ENCODE data around the gene RALGPS1.
"Not testable (repeated sequence)": the region's sequence is repeated elsewhere in the genome, so short reads cannot be mapped to it uniquely, and the experiment has no call there.

The RALGPS1 gene

GRCh38 chr9:127132921-127133647 is 218.5 kb downstream of the RALGPS1 start:
- DNase-seq = peak in 18 of 58 donors; percentile 22 to 67 (median 46)

DNA sequence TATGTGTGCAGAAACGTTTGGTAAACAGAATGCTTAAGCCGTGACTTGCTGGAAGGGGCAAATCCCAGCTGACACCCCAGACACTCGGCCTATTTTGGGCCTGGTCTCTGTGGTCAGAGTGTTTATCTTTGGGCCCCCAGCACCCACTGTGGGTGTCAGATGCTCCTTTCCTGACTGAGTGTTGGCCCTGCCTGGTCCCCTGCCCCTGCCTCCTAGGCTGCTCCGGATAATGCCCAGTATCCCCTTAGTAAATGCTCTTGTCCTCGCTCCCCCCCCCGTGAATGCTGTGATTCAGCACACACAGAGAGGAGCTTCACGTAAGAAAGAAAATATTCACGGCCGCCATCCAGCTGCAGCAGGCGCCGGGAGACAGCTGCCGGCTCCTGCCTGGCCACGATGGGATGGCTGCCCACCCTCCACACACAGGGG is 219.2 kb downstream of the RALGPS1 start:
- peak in 52 of 58 donors; percentile 29 to 88 (median 74) for DNase-seq

DNA sequence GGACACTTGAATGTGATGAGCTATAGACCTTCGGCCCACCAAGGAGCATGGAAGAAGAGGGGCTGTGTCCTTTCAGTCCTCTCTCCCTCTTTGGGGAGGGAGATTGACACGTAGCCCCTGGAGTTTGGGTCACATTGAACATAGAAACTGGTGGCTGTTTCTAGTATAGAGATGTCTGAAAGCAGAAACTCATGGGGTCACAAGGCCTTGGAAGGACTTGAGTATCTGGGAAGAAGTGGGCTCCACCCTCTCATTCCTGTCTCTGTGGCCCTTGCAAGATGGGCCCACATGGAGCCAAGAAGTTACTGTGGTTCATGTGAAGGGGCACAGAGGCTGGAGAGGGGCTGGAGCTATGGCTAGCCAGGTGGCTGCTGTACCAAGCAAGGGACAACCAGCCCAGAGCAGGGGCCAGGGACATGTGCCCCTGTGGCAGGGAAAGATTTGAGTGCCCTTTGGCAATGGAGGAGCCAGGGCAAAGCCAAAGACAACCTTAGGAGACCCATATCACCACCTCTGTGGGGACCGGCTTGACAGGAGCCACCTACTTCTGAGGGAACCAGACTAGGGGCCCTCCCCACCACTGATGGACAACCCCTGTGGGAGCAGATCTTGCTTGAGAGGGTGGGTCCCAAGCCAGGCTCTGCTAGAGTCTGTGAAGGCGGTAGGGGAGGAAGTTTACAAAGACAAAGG is 220.6 kb downstream of the RALGPS1 start:
- no peak for DNase-seq

- DNase-seq = no peak
Observed at GRCh38 chr9:127136081-127136879, 221.7 kb downstream of the RALGPS1 start.

DNA sequence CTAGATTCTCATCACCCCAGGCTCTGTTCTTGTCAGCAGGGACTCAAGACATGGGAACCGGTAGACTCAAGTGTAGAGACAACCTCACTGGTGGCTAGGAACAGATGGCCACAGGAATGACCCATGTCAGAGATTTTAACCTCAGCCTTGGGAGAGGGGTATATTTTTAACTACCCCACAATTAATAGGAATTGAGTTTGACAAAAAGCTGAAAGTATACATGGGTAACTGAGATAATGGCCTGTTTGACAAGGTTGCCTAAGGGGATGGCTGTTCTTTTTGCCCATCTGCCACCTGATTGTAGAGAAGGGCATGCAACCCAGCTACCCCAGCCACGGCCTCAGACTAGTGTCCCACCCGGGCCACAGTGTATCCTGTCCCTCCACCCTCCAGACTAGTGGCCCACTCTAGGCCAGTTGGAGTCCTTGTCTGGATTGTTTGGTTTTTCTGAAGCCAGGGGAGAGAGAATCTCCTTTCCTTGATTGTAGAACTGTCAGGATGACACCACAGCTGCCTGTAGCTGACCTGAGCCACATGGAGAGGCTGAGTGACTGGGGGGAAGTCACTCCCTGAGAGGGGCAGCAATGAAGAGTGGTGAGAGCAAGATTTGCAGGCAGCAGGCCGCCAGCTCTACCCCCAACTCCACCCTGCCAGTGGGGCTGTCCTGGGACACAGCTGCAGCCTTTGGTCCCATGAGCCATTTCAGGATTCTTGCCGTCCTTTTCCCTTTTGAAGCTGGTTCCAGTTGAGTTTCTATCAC is 222.5 kb downstream of the RALGPS1 start:
- DNase-seq = no peak

DNA sequence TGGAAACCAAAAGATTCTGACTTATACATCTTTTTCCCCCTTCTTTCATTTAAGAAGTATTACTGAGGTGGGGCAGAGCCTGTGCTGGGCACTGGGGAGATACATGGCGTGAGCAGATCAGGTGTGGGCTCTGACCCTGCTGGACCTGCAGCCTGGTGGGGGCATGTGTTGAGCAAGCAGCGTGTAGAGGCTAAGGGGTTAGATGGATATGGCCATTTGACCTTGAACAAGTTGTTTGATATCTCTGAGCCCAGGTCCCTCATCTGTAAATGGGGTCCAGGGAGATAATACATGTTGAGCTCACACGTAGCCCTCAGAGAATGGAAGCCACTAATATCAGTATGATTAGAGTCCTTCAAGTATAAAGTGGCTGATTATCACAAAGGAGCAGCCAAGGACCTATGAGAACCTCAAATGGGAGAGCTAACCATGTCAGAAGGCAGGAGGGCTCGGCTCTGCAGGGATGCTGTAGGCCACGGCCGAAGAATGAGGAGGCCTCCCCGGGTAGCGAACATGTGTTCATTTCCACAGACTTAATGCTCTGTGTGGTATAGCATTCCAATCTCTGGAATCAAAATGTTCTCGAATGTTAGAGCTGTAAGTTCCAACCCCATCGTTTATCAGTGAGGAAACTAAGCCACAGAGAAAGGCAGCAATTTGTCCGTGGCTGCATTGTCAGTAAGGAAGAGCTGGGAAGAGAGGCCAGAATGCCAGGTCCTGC is 223.2 kb downstream of the RALGPS1 start:
- DNase-seq = no peak

DNA sequence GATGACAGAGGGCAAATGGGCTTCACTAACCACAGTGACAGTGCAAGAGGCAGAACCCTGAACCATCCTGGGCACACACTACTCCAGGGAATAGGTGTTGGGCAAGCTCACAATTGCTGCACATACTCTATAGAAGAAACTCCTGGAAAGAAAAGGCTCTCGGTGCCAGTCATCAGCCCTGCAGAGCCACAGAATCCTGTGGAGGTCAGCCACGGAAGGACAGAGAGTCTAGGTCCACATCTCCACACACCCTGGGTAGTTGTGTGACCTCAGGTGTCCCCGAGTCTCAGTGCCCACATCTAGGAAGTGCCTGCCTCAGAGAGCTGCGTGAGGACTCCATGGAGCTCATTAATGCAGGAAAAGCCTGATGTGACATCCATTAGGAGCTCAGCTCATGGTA is 223.9 kb downstream of the RALGPS1 start:
- no peak for DNase-seq

- no peak for DNase-seq
Observed at GRCh38 chr9:127139071-127139731, 224.6 kb downstream of the RALGPS1 start.

GRCh38 chr9:127139775-127140174 is 225.2 kb downstream of the RALGPS1 start:
- no peak for DNase-seq

GRCh38 chr9:127140181-127140580 is 225.6 kb downstream of the RALGPS1 start:
- DNase-seq = no peak

DNA sequence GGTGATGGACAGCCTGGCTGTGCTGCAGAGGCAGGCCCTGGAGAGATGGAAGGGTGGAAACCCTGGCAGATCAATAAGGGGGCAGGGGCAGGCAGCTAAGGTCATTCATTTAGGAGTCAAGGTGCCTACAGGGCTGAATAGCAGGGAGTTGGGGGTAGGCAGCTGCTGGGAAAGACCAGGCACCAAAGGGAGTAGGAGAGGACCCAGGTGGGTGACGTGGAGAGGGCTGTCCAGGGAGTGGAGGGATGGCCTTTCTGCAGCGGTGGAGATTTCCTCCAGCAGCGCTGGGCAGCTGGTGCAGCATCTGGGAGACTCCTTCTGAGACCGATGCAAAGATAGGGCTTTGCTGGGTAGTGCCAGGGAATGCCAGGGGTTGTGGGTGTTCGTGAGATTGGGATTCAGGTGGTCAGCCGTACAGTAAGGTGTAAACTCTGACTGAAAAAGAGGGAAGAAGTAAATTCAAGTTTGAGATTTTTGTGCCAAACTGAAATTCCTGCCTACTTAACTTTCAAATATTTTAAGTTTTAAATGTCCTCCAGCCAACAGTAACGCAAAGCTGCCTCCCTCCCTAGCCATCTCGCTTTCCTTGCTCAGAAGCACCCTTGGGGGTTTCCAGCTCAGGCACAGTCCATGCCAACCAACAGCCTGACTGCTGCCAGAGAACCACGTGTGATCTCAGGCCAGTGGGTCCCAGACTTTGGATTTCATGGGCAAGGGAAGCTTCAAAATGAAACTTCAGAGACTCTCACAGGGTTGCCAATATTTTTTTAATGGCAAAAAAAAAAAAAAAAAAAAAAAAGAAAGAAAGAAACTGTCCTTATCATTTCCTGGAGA is 226.5 kb downstream of the RALGPS1 start:
- no peak for DNase-seq

- DNase-seq = no peak
Observed at GRCh38 chr9:127142291-127142690, 227.7 kb downstream of the RALGPS1 start.

DNA sequence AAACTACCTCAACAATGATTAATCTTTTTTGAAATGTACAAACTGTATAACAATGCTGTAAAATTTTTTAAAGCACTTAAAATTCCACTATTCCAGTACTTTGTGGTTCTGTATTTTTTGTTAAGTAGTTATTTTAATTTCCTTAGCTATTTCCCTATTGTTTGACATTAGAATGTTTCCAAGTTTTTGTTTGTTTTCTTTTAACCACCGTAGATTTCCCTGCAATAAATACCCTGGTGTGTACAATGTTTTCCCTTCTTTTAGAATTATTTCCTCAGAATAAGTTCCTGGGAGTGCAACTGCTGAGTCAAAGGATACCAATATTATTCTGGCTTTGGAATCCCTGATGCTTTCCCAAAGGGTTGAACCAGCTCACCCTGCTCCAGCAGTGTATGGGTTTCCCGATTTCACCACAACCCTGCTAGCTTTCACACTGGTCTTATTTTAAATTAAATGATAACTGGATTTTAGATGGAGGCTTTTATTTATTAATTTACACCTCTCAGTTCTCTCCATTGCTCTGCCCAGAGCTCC is 228.4 kb downstream of the RALGPS1 start:
- no peak for DNase-seq

DNA sequence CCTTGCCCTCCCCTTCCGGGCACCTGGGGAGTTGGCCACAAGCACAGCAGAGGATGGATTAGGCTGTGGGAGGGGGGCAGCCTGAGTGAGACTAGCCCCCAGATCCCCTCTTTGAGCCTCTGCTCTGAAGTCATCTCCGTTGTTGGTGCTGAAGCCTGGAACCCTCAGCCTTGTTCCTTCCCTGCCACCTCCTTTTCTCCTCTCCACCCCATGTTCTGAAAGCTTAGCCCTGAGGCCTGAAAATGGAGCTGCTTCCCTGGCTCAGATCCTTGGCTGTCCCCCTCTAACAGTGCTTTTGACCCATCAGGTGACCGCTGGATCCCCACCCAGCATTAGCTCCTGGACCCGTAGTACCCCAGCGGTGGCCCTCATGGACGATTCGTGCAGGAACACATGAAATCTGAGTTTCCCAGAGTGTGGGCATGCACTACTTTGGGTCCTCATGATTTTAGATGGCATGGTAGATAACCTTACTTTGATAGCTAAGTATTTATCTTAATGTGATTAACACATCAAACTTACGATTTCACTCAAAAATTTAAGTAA is 229.4 kb downstream of the RALGPS1 start:
- no peak for DNase-seq

DNA sequence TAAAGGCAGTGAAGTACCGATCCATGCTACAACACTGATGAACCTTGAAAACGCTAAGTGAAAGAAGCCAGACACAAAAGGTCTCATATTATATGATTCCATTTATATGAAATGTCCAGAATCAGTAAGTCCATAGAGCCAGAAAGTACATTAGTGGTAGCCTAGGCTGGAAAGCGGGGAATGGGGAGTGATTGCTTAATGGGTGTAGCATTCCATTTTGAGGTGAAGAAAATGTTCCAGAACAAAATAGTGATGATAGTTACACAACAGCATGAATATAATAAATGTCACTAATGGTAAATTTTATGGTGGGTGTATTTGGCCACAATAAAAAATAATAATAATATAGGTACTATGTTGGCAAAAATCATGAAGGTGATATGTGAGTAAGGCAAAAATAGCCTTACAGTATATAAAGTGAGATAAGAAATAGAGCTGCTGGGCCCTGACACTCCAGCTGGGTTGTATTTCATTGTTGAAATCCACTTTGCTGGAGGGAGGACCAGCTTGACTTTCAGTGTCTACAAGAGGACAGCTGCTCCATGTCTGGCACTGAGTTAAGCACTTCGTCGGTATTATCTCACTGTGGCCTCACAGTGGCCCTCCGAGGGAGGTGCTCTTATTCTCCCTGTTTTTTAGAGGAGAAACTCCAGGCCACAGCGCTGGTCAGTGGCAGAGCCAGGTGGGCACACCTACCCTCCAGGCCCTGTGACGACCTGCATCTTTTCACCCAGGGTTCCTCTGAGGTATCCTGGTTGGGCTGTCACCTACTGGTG is 230.3 kb downstream of the RALGPS1 start:
- DNase-seq = no peak

DNA sequence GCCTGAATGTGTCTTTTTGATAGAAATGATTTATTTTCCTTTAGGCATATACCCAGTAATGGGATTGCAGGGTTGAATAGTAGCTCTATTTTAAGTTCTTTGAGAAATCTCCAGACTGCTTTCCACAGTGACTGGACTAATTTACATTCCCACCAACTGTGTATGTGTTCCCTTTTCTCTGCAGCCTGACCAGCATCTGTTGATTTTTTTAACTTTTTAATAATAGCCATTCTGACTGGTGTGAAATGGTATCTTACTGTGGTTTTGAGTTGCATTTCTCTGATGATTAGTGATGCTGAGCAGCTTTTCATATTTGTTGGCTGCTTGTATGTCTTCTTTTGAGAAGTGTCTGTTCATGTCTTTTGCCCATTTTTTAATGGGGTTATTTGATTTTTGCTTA is 232.3 kb downstream of the RALGPS1 start:
- not testable (repeated sequence) for DNase-seq

GRCh38 chr9:127147251-127147650 is 232.7 kb downstream of the RALGPS1 start:
- DNase-seq = no peak

DNA sequence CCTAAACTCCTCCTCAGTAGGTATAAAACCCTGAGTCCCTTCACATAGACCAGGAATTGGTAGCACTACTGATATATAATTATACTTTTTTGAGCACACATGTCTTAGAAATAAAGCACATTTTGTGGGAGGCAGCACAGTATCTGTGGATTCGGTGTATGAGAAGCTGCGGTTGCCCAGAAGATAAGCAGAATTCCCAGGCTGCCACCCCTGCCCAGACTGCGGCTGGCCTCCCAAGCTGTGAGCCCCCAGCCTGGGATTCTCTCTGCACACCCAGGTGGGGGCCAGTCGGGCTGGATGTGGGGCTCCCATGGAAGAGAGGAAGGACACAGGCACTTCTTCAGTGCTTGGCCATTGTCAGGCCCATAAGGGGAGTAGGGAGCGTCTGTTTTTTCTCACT is 233.4 kb downstream of the RALGPS1 start:
- no peak for DNase-seq
